Parathyroid adenoma (tissue), 2 donors: Measurements from ENCODE around the gene CAPN5.

Source experiments
- H2AFZ ChIP-seq: fragments of 300-600 bp; sonication (generic); one replicate; pipeline ENCODE4 v1.7.0; 2017; ENCODE audit warnings: antibody characterized with exemption, mild to moderate bottlenecking
- H3K27ac ChIP-seq: fragments of 300-600 bp; sonication (generic); one replicate; pipeline ENCODE4 v1.7.0; 2017
- H3K27me3 ChIP-seq: fragments of 300-600 bp; sonication (generic); one replicate; pipeline ENCODE4 v1.7.0; 2017; ENCODE audit warnings: low read length; ENCODE audit not compliant: control insufficient read depth, insufficient read depth
- H3K36me3 ChIP-seq: fragments of 300-600 bp; sonication (generic); one replicate; pipeline ENCODE4 v1.7.0; 2017; ENCODE audit warnings: low read length; ENCODE audit not compliant: control insufficient read depth, insufficient read depth
- H3K4me1 ChIP-seq: fragments of 300-600 bp; sonication (generic); one replicate; pipeline ENCODE4 v1.7.0; 2017; ENCODE audit warnings: control low read depth
- H3K4me2 ChIP-seq: fragments of 300-600 bp; sonication (generic); one replicate; pipeline ENCODE4 v1.7.0; 2017; ENCODE audit warnings: low read length
- H3K4me3 ChIP-seq: fragments of 300-600 bp; sonication (generic); one replicate; pipeline ENCODE4 v1.7.0; 2017; ENCODE audit warnings: low read depth, low read length
- H3K79me2 ChIP-seq: fragments of 300-600 bp; sonication (generic); one replicate; pipeline ENCODE4 v1.7.0; 2017; ENCODE audit warnings: control low read depth
- H3K9ac ChIP-seq: fragments of 300-600 bp; sonication (generic); one replicate; pipeline ENCODE4 v1.7.0; 2017; ENCODE audit warnings: mild to moderate bottlenecking
- H3K9me3 ChIP-seq: fragments of 300-600 bp; sonication (generic); one replicate; pipeline ENCODE4 v1.7.0; 2017; ENCODE audit warnings: low read length; ENCODE audit not compliant: control insufficient read depth
- TF ChIP-seq, protein P1 (sequence below): fragments of 300-600 bp; sonication (generic); IDR thresholded peaks from one replicate; pipeline ENCODE4 v1.7.0; 2017; ENCODE audit warnings: antibody characterized with exemption, mild to moderate bottlenecking
- donor health status: primary hyperparathyroidism.

The CAPN5 gene

DNA sequence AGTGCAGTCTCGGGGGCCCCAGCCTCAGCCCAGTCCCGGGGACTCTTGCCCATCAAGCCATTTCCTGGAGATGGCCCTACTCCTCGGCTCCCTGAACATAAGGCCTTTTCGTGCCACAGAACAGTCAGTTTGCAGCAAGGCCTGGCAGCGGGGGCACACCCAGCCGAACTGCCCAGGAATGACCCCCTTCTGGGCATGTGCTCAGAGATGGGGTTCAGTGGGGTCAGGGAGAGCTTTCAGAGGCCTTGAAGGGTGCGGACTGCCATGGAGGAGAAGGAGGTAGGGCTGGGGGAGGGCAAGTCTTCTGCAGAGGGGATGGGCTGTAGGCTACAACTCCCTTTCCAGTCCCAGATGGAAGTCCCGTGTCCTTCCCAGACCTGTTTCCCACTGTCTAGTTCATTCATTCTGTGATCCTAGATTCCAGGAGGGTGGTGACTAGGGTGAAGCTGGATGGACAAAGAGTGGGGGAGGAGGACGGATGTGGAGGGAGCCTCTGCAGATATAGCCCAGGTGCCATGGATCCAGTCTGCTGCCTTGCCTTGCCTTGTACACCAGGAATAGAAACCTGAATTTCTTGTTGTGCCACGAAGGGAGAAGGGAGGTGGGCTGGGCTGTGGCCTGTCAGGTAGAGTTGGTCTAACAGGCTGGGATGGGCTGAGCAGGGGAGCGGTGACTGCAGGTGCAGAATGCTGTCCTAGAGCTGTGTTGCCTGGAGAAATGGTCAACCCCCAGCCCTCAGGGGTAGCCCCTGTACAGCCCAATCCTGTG is 21.6 kb downstream of the CAPN5 start:
- H2AFZ ChIP-seq = no peak overlapping the region
- H3K4me3 ChIP-seq = no peak overlapping the region
- TF ChIP-seq, protein P1, sequence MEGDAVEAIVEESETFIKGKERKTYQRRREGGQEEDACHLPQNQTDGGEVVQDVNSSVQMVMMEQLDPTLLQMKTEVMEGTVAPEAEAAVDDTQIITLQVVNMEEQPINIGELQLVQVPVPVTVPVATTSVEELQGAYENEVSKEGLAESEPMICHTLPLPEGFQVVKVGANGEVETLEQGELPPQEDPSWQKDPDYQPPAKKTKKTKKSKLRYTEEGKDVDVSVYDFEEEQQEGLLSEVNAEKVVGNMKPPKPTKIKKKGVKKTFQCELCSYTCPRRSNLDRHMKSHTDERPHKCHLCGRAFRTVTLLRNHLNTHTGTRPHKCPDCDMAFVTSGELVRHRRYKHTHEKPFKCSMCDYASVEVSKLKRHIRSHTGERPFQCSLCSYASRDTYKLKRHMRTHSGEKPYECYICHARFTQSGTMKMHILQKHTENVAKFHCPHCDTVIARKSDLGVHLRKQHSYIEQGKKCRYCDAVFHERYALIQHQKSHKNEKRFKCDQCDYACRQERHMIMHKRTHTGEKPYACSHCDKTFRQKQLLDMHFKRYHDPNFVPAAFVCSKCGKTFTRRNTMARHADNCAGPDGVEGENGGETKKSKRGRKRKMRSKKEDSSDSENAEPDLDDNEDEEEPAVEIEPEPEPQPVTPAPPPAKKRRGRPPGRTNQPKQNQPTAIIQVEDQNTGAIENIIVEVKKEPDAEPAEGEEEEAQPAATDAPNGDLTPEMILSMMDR = no peak
- H3K27me3 ChIP-seq = no peaks in the 10 kb centered on the region
- H3K4me1 ChIP-seq = no peaks in the 10 kb centered on the region
- H3K9ac ChIP-seq = no peak overlapping the region
- no peaks in the 10 kb centered on the region for H3K36me3 ChIP-seq
- H3K9me3 ChIP-seq = no peaks in the 10 kb centered on the region
- no peak overlapping the region for H3K27ac ChIP-seq
- no peaks in the 10 kb centered on the region for H3K79me2 ChIP-seq
- H3K4me2 ChIP-seq = no peak overlapping the region

DNA sequence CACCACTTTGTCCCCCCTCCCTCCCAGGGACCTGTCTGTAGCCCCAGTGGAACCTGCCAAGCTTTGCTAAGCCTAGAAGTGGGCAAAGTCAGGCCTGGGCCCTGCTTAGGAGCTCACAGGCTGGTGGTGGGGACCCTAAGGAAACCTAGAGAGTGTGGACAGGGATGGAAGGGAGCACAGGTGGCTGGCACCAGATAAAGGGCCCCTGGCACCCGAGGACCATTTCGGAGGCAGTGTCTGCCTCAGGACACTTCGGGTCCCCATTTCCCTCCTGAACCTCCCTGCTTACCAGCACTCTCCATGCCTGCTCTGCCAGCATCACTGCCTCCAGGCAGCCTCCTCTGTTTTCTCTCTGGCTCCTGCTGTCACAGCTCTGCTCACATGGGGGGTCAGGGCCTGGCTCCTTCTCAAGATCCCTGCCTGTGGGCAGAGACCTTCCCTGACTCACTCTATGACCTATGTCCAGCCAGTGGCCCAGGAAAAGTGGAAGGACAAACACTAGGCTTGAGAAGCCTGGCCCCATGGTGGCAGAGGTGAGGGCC is 22.3 kb downstream of the CAPN5 start:
- H3K9me3 ChIP-seq = no peaks in the 10 kb centered on the region
- H3K36me3 ChIP-seq = no peaks in the 10 kb centered on the region
- no peak overlapping the region for H2AFZ ChIP-seq
- H3K4me1 ChIP-seq = no peaks in the 10 kb centered on the region
- H3K27me3 ChIP-seq = no peaks in the 10 kb centered on the region
- no peak overlapping the region for H3K9ac ChIP-seq
- no peak overlapping the region for H3K4me2 ChIP-seq
- no peak overlapping the region for H3K4me3 ChIP-seq
- H3K79me2 ChIP-seq = no peaks in the 10 kb centered on the region
- TF ChIP-seq, protein P1 = no peak
- H3K27ac ChIP-seq = no peak overlapping the region

DNA sequence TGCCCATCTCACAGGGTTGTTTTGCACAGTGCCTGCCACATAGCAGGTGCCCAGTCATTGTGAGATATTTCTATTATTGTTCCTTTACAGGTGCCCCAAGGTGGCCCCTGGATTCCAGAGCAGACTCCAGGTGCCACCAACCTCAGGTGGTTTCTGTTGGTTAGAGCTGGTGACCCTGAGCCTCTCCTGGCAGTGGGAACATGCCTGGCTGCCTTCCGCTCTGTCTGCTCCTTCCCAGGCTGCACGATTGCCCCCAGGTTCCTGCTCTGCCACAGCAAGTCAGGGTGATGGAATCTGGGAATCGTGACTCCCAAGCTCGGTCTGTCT is 23.2 kb downstream of the CAPN5 start:
- TF ChIP-seq, protein P1 = no peak
- no peaks in the 10 kb centered on the region for H3K36me3 ChIP-seq
- H3K9ac ChIP-seq = no peak overlapping the region
- no peak overlapping the region for H3K4me3 ChIP-seq
- no peaks in the 10 kb centered on the region for H3K9me3 ChIP-seq
- no peaks in the 10 kb centered on the region for H3K4me1 ChIP-seq
- no peak overlapping the region for H3K27ac ChIP-seq
- H3K27me3 ChIP-seq = no peaks in the 10 kb centered on the region
- no peak overlapping the region for H2AFZ ChIP-seq
- no peaks in the 10 kb centered on the region for H3K79me2 ChIP-seq
- H3K4me2 ChIP-seq = no peak overlapping the region

DNA sequence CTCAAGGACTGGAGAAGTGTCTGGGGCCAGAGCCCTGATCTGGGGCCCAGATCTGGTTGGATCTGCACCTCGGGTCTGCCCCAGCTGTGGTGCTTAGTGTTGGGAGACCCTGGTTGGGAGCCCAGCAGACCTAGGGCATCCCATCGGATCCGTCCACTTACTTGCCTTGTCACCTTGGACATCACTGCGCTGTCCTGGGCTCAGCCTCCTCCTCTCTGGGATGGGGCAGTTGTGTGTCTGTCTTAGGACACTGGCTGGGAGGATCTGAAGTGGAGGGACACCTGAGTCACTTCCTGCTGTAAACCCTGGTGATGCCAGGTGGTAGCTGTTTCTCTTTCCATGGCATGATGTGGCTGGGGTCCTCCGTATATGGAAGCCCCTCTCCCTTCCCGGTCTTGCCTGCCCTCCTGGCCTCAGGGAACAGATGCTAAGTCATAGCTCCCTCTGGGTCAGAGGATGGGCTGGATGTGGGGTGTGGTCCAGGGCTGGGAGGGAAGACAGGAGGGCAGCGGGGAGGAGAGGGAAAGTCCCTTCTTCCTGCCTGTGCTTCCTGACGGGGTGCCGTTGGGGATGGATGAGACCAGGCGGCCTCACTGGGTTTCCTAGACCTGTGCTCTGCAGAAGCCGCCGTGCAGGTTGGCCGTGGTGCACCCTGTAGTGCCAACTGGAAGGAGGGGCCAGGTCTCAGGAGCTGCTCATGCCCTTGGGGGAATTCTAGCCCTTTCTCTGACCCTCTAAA is 23.8 kb downstream of the CAPN5 start:
- no peak overlapping the region for H3K4me3 ChIP-seq
- H3K27me3 ChIP-seq = no peaks in the 10 kb centered on the region
- H3K9ac ChIP-seq = no peak overlapping the region
- no peaks in the 10 kb centered on the region for H3K36me3 ChIP-seq
- H3K9me3 ChIP-seq = no peaks in the 10 kb centered on the region
- no peak overlapping the region for H3K27ac ChIP-seq
- no peaks in the 10 kb centered on the region for H3K4me1 ChIP-seq
- no peak overlapping the region for H2AFZ ChIP-seq
- TF ChIP-seq, protein P1 = no peak
- no peak overlapping the region for H3K4me2 ChIP-seq
- no peaks in the 10 kb centered on the region for H3K79me2 ChIP-seq
